Activated naive CD8-positive, alpha-beta T cell treated with anti-CD3 and anti-CD28 coated beads for 36 hours (primary cell): Measurements from ENCODE around the gene CACNA2D1. TPM values are rescaled to one million over a fixed set of nuclear protein-coding genes. Genes with fewer than 3 reads are reported as not detected.

ENCODE experiments used
- DNase-seq: peaks from one replicate; pipeline ENCODE4 v3.0.0; 2021
- H3K27ac Mint-ChIP-seq: one replicate; pipeline ENCODE4 v1.8.0; 2022; ENCODE audit warnings: mild to moderate bottlenecking, moderate library complexity, mixed read lengths
- H3K27me3 Mint-ChIP-seq: one replicate; pipeline ENCODE4 v1.8.0; 2022; ENCODE audit warnings: mild to moderate bottlenecking, mixed read lengths
- H3K36me3 Mint-ChIP-seq: one replicate; pipeline ENCODE4 v1.8.0; 2021; ENCODE audit warnings: mild to moderate bottlenecking, mixed read lengths
- H3K4me1 Mint-ChIP-seq: one replicate; pipeline ENCODE4 v1.8.0; 2021; ENCODE audit warnings: mixed read lengths
- H3K4me3 Mint-ChIP-seq: one replicate; pipeline ENCODE4 v1.8.0; 2022; ENCODE audit warnings: mild to moderate bottlenecking, moderate library complexity, mixed read lengths
- H3K9me3 Mint-ChIP-seq: one replicate; pipeline ENCODE4 v1.8.0; 2022; ENCODE audit warnings: mixed read lengths
- total RNA-seq, 2 experiments: library from RNA; stranded (reverse); gene quantifications; one replicate each; pipeline ENCODE4 v1.2.3, GENCODE V29; 2021

Gene CACNA2D1
- total RNA-seq, 2 experiments from 2014 or later: not detected

- Mint-ChIP-seq H3K4me1 (no peaks in the 10 kb centered on the region), H3K27ac (no peak overlapping the region), H3K27me3 (no peaks in the 10 kb centered on the region), H3K36me3 (no peaks in the 10 kb centered on the region), H3K9me3 (no peaks in the 10 kb centered on the region), H3K4me3 (no peak overlapping the region)
- DNase-seq: no peak
These were observed 483.6 kb downstream of the CACNA2D1 start for GRCh38 chr7:81960026-81960425.

GRCh38 chr7:81957517-81957916 lies 486.1 kb downstream of the CACNA2D1 start:
- Mint-ChIP-seq H3K4me3 (no peak overlapping the region), H3K9me3 (no peaks in the 10 kb centered on the region), H3K36me3 (no peaks in the 10 kb centered on the region), H3K27ac (no peak overlapping the region), H3K27me3 (no peaks in the 10 kb centered on the region), H3K4me1 (no peaks in the 10 kb centered on the region)
- DNase-seq: no peak

- Mint-ChIP-seq H3K27ac (no peak overlapping the region), H3K4me1 (no peaks in the 10 kb centered on the region), H3K9me3 (no peaks in the 10 kb centered on the region), H3K27me3 (no peaks in the 10 kb centered on the region), H3K4me3 (no peak overlapping the region), H3K36me3 (no peaks in the 10 kb centered on the region)
- DNase-seq: no peak
These were observed 487.1 kb downstream of the CACNA2D1 start for GRCh38 chr7:81956520-81956919.

- no peaks in the 10 kb centered on the region for H3K4me1 Mint-ChIP-seq
- no peaks in the 10 kb centered on the region for H3K9me3 Mint-ChIP-seq
- H3K27me3 Mint-ChIP-seq: no peaks in the 10 kb centered on the region
These were observed 494.3 kb downstream of the CACNA2D1 start for GRCh38 chr7:81949306-81949705.

GRCh38 chr7:81944058-81944457 lies 499.5 kb downstream of the CACNA2D1 start:
- Mint-ChIP-seq H3K36me3 (no peaks in the 10 kb centered on the region), H3K27me3 (no peaks in the 10 kb centered on the region), H3K4me3 (no peak overlapping the region), H3K9me3 (peaks cover 1% of the 10 kb centered on the region), H3K4me1 (no peaks in the 10 kb centered on the region), H3K27ac (no peak overlapping the region)
- no peak for DNase-seq

More at GRCh38 chr7:81949306-81949705, 494.3 kb downstream of the CACNA2D1 start:
- no peak for DNase-seq
- no peak overlapping the region for H3K4me3 Mint-ChIP-seq
- H3K36me3 Mint-ChIP-seq: no peaks in the 10 kb centered on the region
- H3K27ac Mint-ChIP-seq: no peak overlapping the region

- peaks cover 1% of the 10 kb centered on the region for H3K9me3 Mint-ChIP-seq
- no peak overlapping the region for H3K4me3 Mint-ChIP-seq
- no peaks in the 10 kb centered on the region for H3K4me1 Mint-ChIP-seq
- H3K27ac Mint-ChIP-seq: no peak overlapping the region
- no peaks in the 10 kb centered on the region for H3K27me3 Mint-ChIP-seq
- no peak for DNase-seq
- no peaks in the 10 kb centered on the region for H3K36me3 Mint-ChIP-seq
These were observed 506.5 kb downstream of the CACNA2D1 start for GRCh38 chr7:81937091-81937490.

GRCh38 chr7:81934596-81935301 lies 508.8 kb downstream of the CACNA2D1 start:
- DNase-seq: no peak
- no peaks in the 10 kb centered on the region for H3K36me3 Mint-ChIP-seq
- H3K4me1 Mint-ChIP-seq: no peaks in the 10 kb centered on the region
- no peaks in the 10 kb centered on the region for H3K27me3 Mint-ChIP-seq
- no peak overlapping the region for H3K4me3 Mint-ChIP-seq
- H3K27ac Mint-ChIP-seq: no peak overlapping the region
- H3K9me3 Mint-ChIP-seq: peaks cover 1% of the 10 kb centered on the region

GRCh38 chr7:81932936-81933335 lies 510.6 kb downstream of the CACNA2D1 start:
- no peaks in the 10 kb centered on the region for H3K9me3 Mint-ChIP-seq
- H3K4me3 Mint-ChIP-seq: no peak overlapping the region
- H3K27me3 Mint-ChIP-seq: no peaks in the 10 kb centered on the region
- H3K4me1 Mint-ChIP-seq: no peaks in the 10 kb centered on the region
- H3K27ac Mint-ChIP-seq: no peak overlapping the region
- no peaks in the 10 kb centered on the region for H3K36me3 Mint-ChIP-seq
- DNase-seq: no peak

- no peak overlapping the region for H3K4me3 Mint-ChIP-seq
- no peak overlapping the region for H3K27ac Mint-ChIP-seq
- H3K9me3 Mint-ChIP-seq: no peaks in the 10 kb centered on the region
- H3K27me3 Mint-ChIP-seq: no peaks in the 10 kb centered on the region
- H3K36me3 Mint-ChIP-seq: no peaks in the 10 kb centered on the region
- H3K4me1 Mint-ChIP-seq: no peaks in the 10 kb centered on the region
- no peak for DNase-seq
These were observed 514.2 kb downstream of the CACNA2D1 start for GRCh38 chr7:81929386-81929785.

GRCh38 chr7:81926154-81926553 lies 517.4 kb downstream of the CACNA2D1 start:
- Mint-ChIP-seq H3K4me3 (no peak overlapping the region), H3K36me3 (no peaks in the 10 kb centered on the region), H3K9me3 (no peaks in the 10 kb centered on the region), H3K27ac (no peak overlapping the region), H3K4me1 (no peaks in the 10 kb centered on the region), H3K27me3 (no peaks in the 10 kb centered on the region)
- DNase-seq: no peak

- Mint-ChIP-seq H3K9me3 (no peaks in the 10 kb centered on the region), H3K36me3 (no peaks in the 10 kb centered on the region), H3K27me3 (no peaks in the 10 kb centered on the region), H3K27ac (no peak overlapping the region), H3K4me1 (no peaks in the 10 kb centered on the region), H3K4me3 (no peak overlapping the region)
- DNase-seq: no peak
These were observed 518.0 kb downstream of the CACNA2D1 start for GRCh38 chr7:81925530-81925929.

GRCh38 chr7:81924494-81924893 lies 519.1 kb downstream of the CACNA2D1 start:
- Mint-ChIP-seq H3K4me1 (no peaks in the 10 kb centered on the region), H3K9me3 (peaks cover under 1% of the 10 kb centered on the region), H3K27me3 (no peaks in the 10 kb centered on the region), H3K27ac (no peak overlapping the region), H3K4me3 (no peak overlapping the region), H3K36me3 (no peaks in the 10 kb centered on the region)
- DNase-seq: no peak

- Mint-ChIP-seq H3K27ac (no peak overlapping the region), H3K4me1 (no peaks in the 10 kb centered on the region), H3K36me3 (no peaks in the 10 kb centered on the region), H3K4me3 (no peak overlapping the region), H3K9me3 (peaks cover 13% of the 10 kb centered on the region), H3K27me3 (no peaks in the 10 kb centered on the region)
- no peak for DNase-seq
These were observed 524.1 kb downstream of the CACNA2D1 start for GRCh38 chr7:81919494-81919893.

GRCh38 chr7:81908220-81908619 lies 535.4 kb downstream of the CACNA2D1 start:
- DNase-seq: no peak
- Mint-ChIP-seq H3K36me3 (no peaks in the 10 kb centered on the region), H3K4me3 (no peak overlapping the region), H3K4me1 (no peaks in the 10 kb centered on the region), H3K27ac (no peak overlapping the region), H3K27me3 (no peaks in the 10 kb centered on the region), H3K9me3 (peaks cover 1% of the 10 kb centered on the region)

GRCh38 chr7:81903115-81903514 lies 540.5 kb downstream of the CACNA2D1 start:
- no peak overlapping the region for H3K27ac Mint-ChIP-seq
- H3K4me1 Mint-ChIP-seq: no peaks in the 10 kb centered on the region
- H3K36me3 Mint-ChIP-seq: no peaks in the 10 kb centered on the region
- no peak overlapping the region for H3K4me3 Mint-ChIP-seq
- no peak for DNase-seq
- peaks cover 1% of the 10 kb centered on the region for H3K9me3 Mint-ChIP-seq
- H3K27me3 Mint-ChIP-seq: no peaks in the 10 kb centered on the region

- H3K4me3 Mint-ChIP-seq: no peak overlapping the region
- no peaks in the 10 kb centered on the region for H3K27me3 Mint-ChIP-seq
- no peaks in the 10 kb centered on the region for H3K4me1 Mint-ChIP-seq
- DNase-seq: no peak
- H3K27ac Mint-ChIP-seq: no peak overlapping the region
- no peaks in the 10 kb centered on the region for H3K36me3 Mint-ChIP-seq
- H3K9me3 Mint-ChIP-seq: peaks cover 3% of the 10 kb centered on the region
These were observed 541.0 kb downstream of the CACNA2D1 start for GRCh38 chr7:81902536-81902935.
